Measurements from ENCODE around the gene OR13G1. TPM values are rescaled to one million over a fixed set of nuclear protein-coding genes. Genes with fewer than 3 reads are reported as not detected.

Gene OR13G1
- total RNA-seq, 6 donors from 2014 or later: not detected

DNA sequence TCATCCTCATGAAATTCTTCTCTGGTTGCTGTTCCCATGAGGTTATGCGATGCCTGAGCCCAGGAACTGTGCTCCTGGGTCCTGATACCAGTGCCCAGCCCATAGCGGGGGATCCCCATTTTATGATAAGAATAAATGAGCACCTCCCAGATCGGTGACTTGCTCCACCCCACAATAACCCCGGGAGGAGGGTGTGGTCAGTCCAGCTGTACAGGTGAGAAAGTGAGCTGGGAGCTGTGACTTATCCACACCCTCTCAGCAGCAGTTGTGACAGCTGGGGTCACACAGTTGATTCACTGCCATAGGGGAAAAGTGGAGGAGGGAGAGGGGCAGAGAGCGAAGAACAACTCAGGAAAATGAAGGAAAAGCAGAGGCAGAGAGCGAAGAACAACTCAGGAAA is 40.8 kb downstream of the OR13G1 start:
- Histone ChIP-seq H3K4me1 (peaks cover 0 to 8% (median 0%) of the 10 kb centered on the region in 4 donors), H3K27me3 (no peaks in the 10 kb centered on the region), H3K9me3 (peaks cover 0 to 3% (median 0%) of the 10 kb centered on the region in 4 donors), H3K36me3 (no peaks in the 10 kb centered on the region), H3K27ac (no peak overlapping the region), H3K4me3 (no peak overlapping the region)
- TF ChIP-seq, protein P1, sequence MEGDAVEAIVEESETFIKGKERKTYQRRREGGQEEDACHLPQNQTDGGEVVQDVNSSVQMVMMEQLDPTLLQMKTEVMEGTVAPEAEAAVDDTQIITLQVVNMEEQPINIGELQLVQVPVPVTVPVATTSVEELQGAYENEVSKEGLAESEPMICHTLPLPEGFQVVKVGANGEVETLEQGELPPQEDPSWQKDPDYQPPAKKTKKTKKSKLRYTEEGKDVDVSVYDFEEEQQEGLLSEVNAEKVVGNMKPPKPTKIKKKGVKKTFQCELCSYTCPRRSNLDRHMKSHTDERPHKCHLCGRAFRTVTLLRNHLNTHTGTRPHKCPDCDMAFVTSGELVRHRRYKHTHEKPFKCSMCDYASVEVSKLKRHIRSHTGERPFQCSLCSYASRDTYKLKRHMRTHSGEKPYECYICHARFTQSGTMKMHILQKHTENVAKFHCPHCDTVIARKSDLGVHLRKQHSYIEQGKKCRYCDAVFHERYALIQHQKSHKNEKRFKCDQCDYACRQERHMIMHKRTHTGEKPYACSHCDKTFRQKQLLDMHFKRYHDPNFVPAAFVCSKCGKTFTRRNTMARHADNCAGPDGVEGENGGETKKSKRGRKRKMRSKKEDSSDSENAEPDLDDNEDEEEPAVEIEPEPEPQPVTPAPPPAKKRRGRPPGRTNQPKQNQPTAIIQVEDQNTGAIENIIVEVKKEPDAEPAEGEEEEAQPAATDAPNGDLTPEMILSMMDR (IDR thresholded peaks at IDR 0.05): no peak
- TF ChIP-seq POLR2AphosphoS5 (IDR thresholded peaks at IDR 0.05): no peak
- TF ChIP-seq POLR2A (IDR thresholded peaks at IDR 0.05): no peak
- no peak for TF ChIP-seq EP300 (IDR thresholded peaks at IDR 0.05)
- no peak for DNase-seq
- ATAC-seq (ENCODE audit: low FRiP score in 2 of 2): no peak
- WGBS, 2 donors: 81 to 85% methylated on average over 6 of the region's 6 CpGs

DNA sequence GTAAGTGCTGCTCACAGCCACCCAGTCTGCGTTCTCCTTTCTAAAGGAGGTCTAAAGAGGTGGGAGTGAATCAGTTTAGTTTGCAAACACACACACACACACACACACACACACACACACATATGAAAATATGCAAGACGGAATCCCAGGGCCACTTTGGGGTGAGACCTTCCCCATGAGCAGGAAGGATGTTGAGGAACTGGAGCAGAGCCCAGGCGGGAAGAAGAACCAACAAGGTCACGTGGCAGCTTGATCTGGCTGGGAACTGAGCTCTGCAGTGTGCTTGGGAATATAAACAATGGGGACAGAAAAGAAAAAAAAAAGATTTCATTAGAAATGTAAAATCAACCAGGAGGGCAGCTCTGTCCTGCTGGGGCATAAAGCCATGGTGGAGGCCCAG is 41.5 kb downstream of the OR13G1 start:
- WGBS, 2 donors: 40 to 48% methylated on average over 4 of the region's 4 CpGs
- DNase-seq (no peak), ATAC-seq (ENCODE audit: low FRiP score in 2 of 2) (no peak)
- no peak overlapping the region for H3K4me3 ChIP-seq
- no peaks in the 10 kb centered on the region for H3K27me3 ChIP-seq
- H3K27ac ChIP-seq: no peak overlapping the region
- TF ChIP-seq, protein P1 (IDR thresholded peaks at IDR 0.05): no peak
- TF ChIP-seq EP300 (IDR thresholded peaks at IDR 0.05): no peak
- TF ChIP-seq POLR2AphosphoS5 (IDR thresholded peaks at IDR 0.05): no peak
- no peak for TF ChIP-seq POLR2A (IDR thresholded peaks at IDR 0.05)
- peaks cover 0 to 8% (median 0%) of the 10 kb centered on the region in 4 donors for H3K4me1 ChIP-seq
- no peaks in the 10 kb centered on the region for H3K36me3 ChIP-seq
- peaks cover 0 to 3% (median 0%) of the 10 kb centered on the region in 4 donors for H3K9me3 ChIP-seq

DNA sequence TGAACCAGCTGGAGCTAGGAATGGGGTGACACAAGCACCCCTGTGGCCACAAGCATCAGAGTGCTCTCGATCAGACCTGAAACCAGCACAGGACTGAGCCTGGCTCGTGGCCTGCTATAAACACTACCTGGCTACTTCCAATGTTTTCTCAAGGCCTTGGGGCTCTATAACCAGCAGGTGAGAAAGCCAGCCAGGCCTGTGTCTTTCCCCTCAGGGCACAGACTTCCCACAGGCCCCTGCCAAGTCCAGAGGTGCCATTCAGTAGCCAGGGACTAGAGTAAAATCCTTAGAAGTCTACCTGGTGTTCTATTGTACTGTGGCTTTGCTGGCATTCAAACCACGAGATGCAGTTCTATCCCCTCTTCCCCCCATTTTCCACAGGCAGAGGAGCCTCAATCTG is 51.6 kb downstream of the OR13G1 start:
- TF ChIP-seq POLR2AphosphoS5 (IDR thresholded peaks at IDR 0.05): no peak
- TF ChIP-seq POLR2A (IDR thresholded peaks at IDR 0.05): no peak
- TF ChIP-seq EP300 (IDR thresholded peaks at IDR 0.05): no peak
- TF ChIP-seq, protein P1 (IDR thresholded peaks at IDR 0.05): no peak
- no peak for DNase-seq
- Histone ChIP-seq H3K9me3 (no peaks in the 10 kb centered on the region), H3K27me3 (no peaks in the 10 kb centered on the region), H3K4me1 (no peaks in the 10 kb centered on the region), H3K36me3 (no peaks in the 10 kb centered on the region), H3K27ac (no peak overlapping the region), H3K4me3 (no peak overlapping the region)
- 43 to 54% methylated on average over 3 of the region's 3 CpGs for WGBS, 2 donors
- ATAC-seq (ENCODE audit: low FRiP score in 2 of 2): no peak

Other genes with a start within 250 kb of the OR13G1 start
- gene OR2B11, start 221.6 kb downstream of the OR13G1 start, total RNA-seq: not detected
- under 1 TPM in 1 of 6 donors, not detected in 5; 0.03 TPM for gene OR2C3, start 143.3 kb downstream of the OR13G1 start, total RNA-seq
- 1 to 10 TPM in 3 of 6 donors, under 1 TPM in 3; 0.30 to 3.0 (median 1.4) TPM for gene GCSAML, start 130.6 kb downstream of the OR13G1 start, total RNA-seq
- gene OR2G2, start 91.4 kb downstream of the OR13G1 start, total RNA-seq: not detected
- gene OR2G3, start 74.2 kb downstream of the OR13G1 start, total RNA-seq: not detected
- gene OR6F1, start 36.9 kb upstream of the OR13G1 start, total RNA-seq: not detected
- not detected for gene OR14K1, start 58.9 kb upstream of the OR13G1 start, total RNA-seq
- not detected for gene OR14A2, start 68.4 kb upstream of the OR13G1 start, total RNA-seq
- not detected for gene OR1C1, start 80.8 kb upstream of the OR13G1 start, total RNA-seq
- not detected for gene OR14A16, start 144.4 kb upstream of the OR13G1 start, total RNA-seq
- not detected for gene OR11L1, start 162.2 kb upstream of the OR13G1 start, total RNA-seq
- gene TRIM58, start 177.4 kb upstream of the OR13G1 start, total RNA-seq: 10 to 100 TPM in 1 of 6 donors, 1 to 10 TPM in 5; 1.0 to 15.1 (median 4.6) TPM
- gene OR2W3, start 215.8 kb upstream of the OR13G1 start, total RNA-seq: 1 to 10 TPM in 1 of 6 donors, under 1 TPM in 2, not detected in 3; 0.27 to 5.3 (median 0.31) TPM
- not detected for gene OR2T8, start 240.5 kb upstream of the OR13G1 start, total RNA-seq
- gene OR2AJ1, start 245.2 kb upstream of the OR13G1 start, total RNA-seq: under 1 TPM in 1 of 6 donors, not detected in 5; 0.49 TPM

All from upper lobe of left lung (tissue), 6 donors.